HL-60 (cell line): Measurements from ENCODE around the gene EXOC2.

Experiments
- CTCF ChIP-seq: IDR thresholded peaks from one replicate; pipeline ENCODE4 v1.5.1; 2011; ENCODE audit warnings: low read length, control low read depth, inconsistent platforms; ENCODE audit not compliant: insufficient read depth
- REST ChIP-seq: IDR thresholded peaks from 2 replicates; pipeline ENCODE4 v1.6.1; 2012; ENCODE audit warnings: low read depth; ENCODE audit not compliant: insufficient replicate concordance

- no peak for TF ChIP-seq REST
- TF ChIP-seq CTCF = no peak
These were observed 253.2 kb downstream of the EXOC2 start for GRCh38 chr6:439641-440167.
